HG03060 (cell line): Measurements from ENCODE around the gene SAFB.

Source experiments
- ATAC-seq: cut with Tn5 transposase; IDR thresholded peaks from one replicate; pipeline ENCODE4 v1.9.1; 2021; ENCODE audit warnings: low read depth, moderate number of reproducible peaks; ENCODE audit not compliant: unreplicated experiment

The SAFB gene

DNA sequence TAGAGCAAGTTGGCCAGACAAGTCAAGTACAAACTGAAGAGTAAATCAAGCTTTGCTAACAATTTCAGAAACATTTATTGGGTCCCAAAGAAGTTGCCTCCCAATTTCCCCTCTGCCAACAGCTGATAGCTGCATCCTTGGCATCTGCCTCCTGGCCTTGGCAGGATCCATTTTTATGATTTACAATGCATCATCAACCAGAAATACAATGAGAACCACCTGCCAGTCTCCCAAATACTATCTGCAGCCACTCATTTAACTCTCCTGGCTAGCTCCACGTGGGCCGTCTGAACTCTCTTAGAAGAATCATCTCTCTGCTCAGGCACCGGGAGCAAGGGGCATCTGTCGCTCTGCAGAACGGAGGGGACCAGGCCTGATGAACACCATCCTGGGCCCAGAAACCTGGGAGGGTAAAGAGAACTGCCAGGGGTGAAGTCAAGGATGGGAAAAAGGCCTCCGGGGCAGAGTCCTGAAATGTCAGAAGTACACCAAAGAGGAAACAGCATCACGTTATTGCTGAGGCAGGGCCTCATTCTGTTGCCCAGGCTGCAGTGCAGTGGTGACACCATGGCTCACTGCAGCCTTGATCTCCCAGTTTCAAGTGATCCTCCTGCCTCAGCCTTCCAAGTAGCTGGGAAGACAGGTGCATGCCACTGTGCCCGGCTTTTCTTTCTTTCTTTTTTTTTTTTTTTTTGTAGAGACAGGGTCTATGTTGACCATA is 94.5 kb downstream of the SAFB start:
- ATAC-seq: no peak
